Measurements from ENCODE around the gene IFI27L1.

IFI27L1 gene

DNA sequence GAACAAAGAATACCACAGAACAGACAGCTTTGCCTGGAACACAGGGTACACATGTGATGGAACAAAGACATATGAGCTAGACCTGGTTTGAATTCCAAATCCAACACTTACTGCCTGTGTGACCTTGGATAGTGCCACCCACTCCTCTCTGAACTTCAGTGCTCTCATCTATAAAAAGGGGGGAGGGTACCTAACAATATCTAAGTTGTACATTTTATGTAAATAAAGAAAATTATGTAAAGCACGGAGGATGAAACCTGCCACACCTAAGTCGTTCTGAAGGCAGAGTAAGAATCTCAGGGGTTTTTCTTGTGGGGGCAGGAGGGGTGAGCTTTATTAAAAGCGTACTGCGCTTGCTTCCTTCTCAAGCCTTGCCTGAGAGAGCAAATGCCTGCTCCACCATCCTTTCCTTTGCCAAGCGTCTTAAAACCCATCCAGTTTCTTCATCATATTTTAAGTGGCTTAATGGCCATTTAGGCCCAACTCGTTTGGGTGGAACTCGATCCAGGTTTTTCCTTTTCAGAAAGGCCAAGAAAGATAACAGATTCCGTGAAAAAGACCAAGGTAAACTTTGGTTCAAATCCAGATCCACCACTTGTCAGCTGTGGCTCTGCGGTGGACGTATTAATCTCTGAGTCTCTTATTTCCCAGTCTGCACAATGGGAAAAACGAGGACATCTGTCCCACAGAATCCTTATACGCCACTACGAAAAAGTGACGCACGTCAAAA, 1.1 kb upstream of the IFI27L1 start:
- no peak for DNase-seq (ENCODE audit: low spot score)

- DNase-seq (ENCODE audit: low spot score), result no peak
These were observed 293 bp downstream of the IFI27L1 start for GRCh38 chr14:94081386-94081820.

GRCh38 chr14:94087891-94088290, 6.8 kb downstream of the IFI27L1 start:
- no peak for DNase-seq (ENCODE audit: low spot score)

DNA sequence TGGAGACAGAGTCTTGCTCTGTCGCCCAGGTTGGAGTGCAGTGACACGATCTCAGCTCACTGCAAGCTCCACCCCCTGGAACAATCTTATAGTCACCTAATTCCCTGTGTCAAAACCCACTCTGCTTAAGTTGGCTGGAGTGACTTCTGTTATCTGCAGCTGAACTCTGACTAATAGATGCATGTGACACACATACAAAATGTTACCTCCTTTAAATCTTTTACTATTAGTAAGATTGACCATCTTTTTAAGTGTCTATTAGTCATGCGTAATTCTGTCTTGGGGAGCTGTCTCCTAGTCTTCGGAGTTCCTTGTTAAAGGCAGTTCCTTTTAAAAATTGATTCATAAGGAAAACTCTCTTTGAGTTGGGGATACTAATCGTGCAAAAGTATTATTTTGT, 7.4 kb downstream of the IFI27L1 start:
- no peak for DNase-seq (ENCODE audit: low spot score)

DNA sequence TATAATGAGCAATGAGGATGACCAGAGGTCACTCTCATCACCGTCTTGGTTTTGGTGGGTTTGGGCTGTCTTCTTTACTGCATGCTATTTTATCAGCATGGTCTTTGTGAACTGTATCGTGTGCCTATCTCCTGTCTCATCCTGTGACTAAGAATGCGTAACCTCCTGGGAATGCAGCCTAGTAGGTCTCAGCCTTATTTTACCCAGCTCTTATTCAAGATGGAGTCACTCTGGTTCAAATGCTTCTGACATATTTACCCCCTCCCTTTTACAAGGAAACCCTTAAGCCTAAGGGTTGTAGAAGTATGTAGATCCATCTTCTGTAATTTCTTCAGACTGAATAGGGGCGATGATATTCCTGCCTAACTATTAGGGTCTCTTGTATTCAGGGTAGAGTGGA, 8.4 kb downstream of the IFI27L1 start:
- no peak for DNase-seq (ENCODE audit: low spot score)

GRCh38 chr14:94093418-94093817, 12.3 kb downstream of the IFI27L1 start:
- DNase-seq (ENCODE audit: low spot score), result no peak

DNA sequence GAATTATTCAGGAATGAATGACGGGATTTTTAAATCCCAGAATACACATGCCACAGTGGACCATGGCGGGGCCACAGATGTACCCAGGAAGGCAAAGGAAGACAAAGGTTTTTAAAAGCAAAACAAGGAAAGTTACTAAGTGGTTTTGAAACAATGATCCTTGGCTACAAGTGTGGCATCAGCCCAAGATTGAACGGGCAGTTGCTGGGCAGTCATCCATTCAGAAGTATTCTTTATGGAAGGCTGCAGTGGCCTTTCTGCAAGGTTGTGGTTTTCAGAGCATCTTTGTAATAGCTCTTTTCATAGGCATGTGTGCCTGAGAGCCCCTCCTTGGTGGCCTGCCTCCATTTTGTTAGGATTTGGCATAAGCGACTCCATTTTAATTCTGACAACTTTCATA, 16.0 kb downstream of the IFI27L1 start:
- no peak for DNase-seq (ENCODE audit: low spot score)

GRCh38 chr14:94098326-94098992, 17.3 kb downstream of the IFI27L1 start:
- no peak for DNase-seq (ENCODE audit: low spot score)

GRCh38 chr14:94099006-94099405, 17.9 kb downstream of the IFI27L1 start:
- DNase-seq (ENCODE audit: low spot score), result no peak

DNA sequence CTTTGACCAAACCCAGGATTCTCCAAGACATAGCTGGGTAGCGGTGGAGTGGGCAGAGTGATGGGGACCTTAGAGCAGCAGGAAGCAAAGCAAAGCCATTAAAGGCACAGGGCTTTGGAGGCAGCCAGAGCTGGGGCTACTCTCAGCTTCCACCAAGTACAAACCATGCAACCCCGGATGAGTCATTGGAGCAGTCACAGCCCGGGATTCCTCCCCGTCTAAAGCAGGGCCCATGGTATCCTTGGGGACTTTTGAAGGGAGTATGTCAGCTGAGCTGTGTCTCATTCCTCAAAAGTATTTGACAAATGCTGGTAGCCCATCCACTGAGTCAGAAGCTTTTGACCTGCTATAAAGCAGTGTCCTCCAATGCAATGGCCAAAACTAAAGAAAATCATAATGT, 19.7 kb downstream of the IFI27L1 start:
- no peak for DNase-seq (ENCODE audit: low spot score)

- DNase-seq (ENCODE audit: low spot score), result no peak
These were observed 20.6 kb downstream of the IFI27L1 start for GRCh38 chr14:94101748-94102147.

DNA sequence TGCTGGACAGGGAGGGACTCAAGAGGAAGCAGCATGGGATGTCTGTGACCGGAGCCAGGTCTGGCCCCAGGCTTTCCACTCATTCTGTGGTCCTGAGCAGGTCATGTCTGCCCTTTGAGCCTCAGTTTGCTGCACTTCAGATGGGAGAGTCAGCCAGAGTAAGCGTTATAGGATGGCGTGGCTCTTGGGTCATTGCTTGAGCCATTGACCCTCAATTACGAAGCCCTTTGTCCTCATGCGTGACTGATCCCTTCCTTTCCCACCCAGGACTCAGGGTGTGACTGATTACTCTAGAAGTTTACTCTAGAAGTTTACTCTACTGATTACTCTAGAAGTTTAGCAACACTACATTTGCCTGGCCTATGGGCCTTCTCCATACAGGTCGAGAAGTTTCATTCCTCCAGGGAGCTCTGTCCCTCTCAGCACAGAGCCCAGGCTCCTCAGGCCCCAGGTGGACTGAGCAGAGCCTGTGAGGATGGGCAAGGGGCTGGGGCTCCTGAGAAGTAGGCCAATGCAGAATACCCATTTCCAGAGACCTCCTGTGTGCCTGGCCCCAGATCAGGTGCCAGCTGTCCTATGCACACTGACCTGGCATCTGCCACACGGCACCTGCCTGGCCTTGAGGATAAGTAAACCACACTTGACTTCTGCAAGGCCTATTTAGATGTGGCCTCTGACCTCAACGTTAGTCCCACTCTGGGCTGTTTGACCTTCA, 21.8 kb downstream of the IFI27L1 start:
- DNase-seq (ENCODE audit: low spot score), result no peak

GRCh38 chr14:94103554-94104150, 22.5 kb downstream of the IFI27L1 start:
- no peak for DNase-seq (ENCODE audit: low spot score)

GRCh38 chr14:94104731-94105130, 23.6 kb downstream of the IFI27L1 start:
- DNase-seq (ENCODE audit: low spot score), result no peak

DNA sequence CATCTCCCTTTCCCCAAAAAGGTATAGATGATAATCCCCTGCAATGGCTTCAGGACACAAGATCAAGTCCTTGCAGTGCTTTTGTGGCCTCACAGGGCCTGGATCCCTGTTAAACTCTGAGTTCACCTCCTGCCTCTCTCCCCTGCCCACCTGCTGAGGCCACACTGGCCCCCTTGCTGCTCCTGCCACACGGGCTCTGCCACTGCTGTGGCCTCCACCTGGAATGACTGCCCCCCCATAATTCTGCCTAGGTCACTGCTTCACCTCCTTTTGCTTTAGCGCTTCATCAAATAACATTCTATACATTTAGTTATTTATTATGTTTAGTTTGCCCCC, 28.8 kb downstream of the IFI27L1 start:
- no peak for DNase-seq (ENCODE audit: low spot score)

DNA sequence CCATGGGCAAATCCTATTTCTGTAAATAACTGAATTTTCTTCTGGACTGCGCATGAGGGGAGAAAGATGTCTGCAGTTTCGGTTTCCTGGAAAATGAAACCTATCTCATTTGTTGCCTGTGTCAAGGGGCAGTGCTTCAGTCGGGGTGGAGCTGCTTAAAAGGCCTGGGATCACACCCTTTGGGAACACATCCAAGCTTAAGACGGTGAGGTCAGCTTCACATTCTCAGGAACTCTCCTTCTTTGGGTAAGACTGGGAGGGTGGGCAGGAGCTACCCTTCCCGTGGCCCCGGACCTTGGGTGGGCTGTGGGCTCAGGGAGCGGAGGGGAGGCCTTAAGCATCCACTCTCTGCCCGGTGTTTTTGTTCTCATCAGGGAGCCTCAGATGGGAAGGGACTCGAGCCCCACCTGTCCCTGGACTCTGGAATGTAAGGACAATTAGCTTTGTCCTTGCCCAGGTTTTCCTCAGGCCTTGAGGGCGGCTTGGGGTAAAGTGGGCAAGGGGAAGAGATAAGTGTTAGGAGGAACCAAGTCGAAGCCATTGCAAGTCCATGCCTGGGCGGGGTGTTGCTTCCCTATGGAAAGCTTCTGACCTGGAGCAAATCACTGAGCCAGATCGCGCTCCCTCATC, 29.6 kb downstream of the IFI27L1 start, which contains the start of gene IFI27:
Gene IFI27 (plus strand): TSS at position 185 of the 630 bp plus-strand sequence.
- DNase-seq (ENCODE audit: low spot score), result no peak

DNA sequence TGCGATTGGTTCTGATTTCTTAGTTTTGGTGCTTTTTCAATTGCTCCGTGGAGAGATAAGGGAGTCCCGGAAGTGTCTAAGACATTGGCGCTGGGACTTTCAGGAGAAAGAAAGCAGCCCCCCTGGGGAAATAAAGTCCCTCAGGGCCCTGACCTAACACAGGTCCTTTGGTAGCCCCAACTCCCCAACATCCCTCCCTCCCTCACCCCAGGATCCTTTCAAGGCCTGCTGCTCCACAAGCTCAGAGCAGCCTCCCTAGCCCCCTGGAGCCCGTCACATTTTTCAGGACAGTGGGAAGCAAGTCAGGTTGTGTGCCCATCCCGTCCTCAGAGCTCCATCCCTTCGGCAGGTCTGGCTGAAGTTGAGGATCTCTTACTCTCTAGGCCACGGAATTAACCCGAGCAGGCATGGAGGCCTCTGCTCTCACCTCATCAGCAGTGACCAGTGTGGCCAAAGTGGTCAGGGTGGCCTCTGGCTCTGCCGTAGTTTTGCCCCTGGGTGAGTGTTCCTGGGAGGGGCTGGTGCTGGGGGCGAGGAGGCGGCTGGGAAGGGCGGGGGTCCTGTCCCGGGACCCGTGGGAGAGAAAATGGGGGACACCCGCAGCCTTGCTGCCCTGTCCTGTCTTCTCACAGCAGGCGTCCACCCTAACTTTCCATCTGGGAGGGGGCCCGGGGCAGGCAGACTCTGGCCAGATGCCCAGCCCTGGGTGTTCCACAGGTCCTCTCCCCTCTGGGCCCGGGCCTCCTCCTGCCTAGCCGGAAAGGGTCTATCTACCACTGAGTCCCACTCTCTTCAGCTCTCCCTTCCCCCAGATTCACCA, 30.4 kb downstream of the IFI27L1 start:
- DNase-seq (ENCODE audit: low spot score), result no peak

DNA sequence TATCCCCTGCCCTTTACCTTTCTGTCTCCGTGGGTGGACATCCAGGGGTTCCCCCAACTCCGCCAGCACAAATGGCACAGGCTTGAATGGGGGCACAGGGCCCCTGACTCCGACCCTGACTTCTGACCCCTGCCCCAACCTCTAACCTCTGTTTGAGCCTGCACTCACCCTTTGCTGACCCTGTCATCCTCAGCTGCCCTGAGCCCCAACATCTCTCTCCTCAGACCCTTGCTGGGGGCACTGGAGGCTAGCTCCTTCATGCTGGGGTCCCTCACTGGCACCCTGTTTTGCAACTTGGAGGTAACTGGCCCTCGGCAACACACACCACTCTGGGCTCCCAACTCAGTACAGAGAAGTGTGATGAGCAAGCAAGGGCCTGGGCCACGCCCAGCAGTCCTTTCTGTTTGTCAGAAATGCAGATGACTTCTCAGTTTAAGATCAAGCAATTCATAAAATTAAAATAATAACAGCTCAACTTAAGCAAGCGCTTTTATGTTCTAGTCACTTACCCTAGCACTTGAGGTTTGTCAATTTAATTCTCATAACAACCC, 31.5 kb downstream of the IFI27L1 start:
- no peak for DNase-seq (ENCODE audit: low spot score)

- no peak for DNase-seq (ENCODE audit: low spot score)
These were observed 32.0 kb downstream of the IFI27L1 start for GRCh38 chr14:94113073-94113472.

DNA sequence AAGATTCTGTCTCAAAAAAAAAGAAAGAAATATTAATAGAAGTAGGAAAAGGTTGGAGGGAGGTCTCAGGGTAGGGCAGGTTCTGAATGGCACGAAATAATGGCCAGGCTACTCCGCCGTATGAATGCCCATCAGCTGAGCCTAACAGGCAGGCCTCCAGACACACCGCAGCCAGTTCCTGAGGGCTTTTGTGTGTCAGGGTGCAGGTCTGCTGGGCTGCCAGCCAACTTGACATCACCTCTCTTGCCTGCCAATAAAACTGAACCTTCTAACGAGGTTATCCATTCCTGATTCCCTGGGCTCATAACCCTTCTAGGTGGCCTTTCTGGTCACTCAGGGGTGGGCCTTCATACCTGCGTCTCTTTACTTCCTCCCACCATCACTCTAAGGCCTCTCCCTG, 32.4 kb downstream of the IFI27L1 start:
- no peak for DNase-seq (ENCODE audit: low spot score)
